HL-60 (cell line): ENCODE results near the gene PAK4.

Experiments used
- DNase-seq, 2 experiments: peaks; one replicate each; pipeline ENCODE4 v3.0.0-alpha.2; 2010 to 2020; ENCODE audit warnings: low read depth in 1 of 2, low spot score in 1 of 2
- H3K27ac ChIP-seq: fragments of 250-450 bp; sonication (Bioruptor Pico); replicated peaks from 2 replicates; pipeline ENCODE4 v1.5.1; 2020; ENCODE audit warnings: mild to moderate bottlenecking, moderate library complexity
- H3K27me3 ChIP-seq: fragments of 250-450 bp; sonication (Bioruptor Pico); 2 replicates; pipeline ENCODE4 v1.5.1; 2021; ENCODE audit warnings: mild to moderate bottlenecking, moderate library complexity; ENCODE audit not compliant: insufficient read depth, poor library complexity, severe bottlenecking
- H3K4me3 ChIP-seq: replicated peaks from 2 replicates; pipeline ENCODE4 v1.5.1; 2011; ENCODE audit warnings: mild to moderate bottlenecking, control low read depth, low read length; ENCODE audit not compliant: insufficient read depth
- CTCF ChIP-seq: IDR thresholded peaks from one replicate; pipeline ENCODE4 v1.5.1; 2011; ENCODE audit warnings: low read length, control low read depth, inconsistent platforms; ENCODE audit not compliant: insufficient read depth
- GABPA ChIP-seq: IDR thresholded peaks from 2 replicates; pipeline ENCODE4 v1.6.1; 2012; ENCODE audit warnings: low read depth
- POLR2AphosphoS5 ChIP-seq: IDR thresholded peaks from 2 replicates; pipeline ENCODE4 v1.6.1; 2012; ENCODE audit warnings: low read depth
- REST ChIP-seq: IDR thresholded peaks from 2 replicates; pipeline ENCODE4 v1.6.1; 2012; ENCODE audit warnings: low read depth; ENCODE audit not compliant: insufficient replicate concordance
- SPI1 ChIP-seq: IDR thresholded peaks from 2 replicates; pipeline ENCODE4 v1.6.1; 2012; ENCODE audit warnings: low read depth, mild to moderate bottlenecking, borderline replicate concordance

PAK4 gene

GRCh38 chr19:39148939-39149529 is 23.4 kb downstream of the PAK4 start:
- no peak overlapping the region for H3K4me3 ChIP-seq
- H3K27me3 ChIP-seq, result no peaks in the 10 kb centered on the region
- no peak for TF ChIP-seq SPI1
- TF ChIP-seq CTCF, result no peak
- TF ChIP-seq GABPA, result no peak
- no peak for TF ChIP-seq POLR2AphosphoS5
- TF ChIP-seq REST, result no peak
- H3K27ac ChIP-seq, result no peak overlapping the region
- no peak for DNase-seq

- TF ChIP-seq CTCF, result no peak
- TF ChIP-seq SPI1, result no peak
- Histone ChIP-seq H3K4me3 (no peak overlapping the region), H3K27ac (no peak overlapping the region), H3K27me3 (no peaks in the 10 kb centered on the region)
- DNase-seq, result no peak
These were observed 24.6 kb downstream of the PAK4 start for GRCh38 chr19:39150235-39150634.

- TF ChIP-seq GABPA (no peak), SPI1 (no peak), CTCF (no peak), POLR2AphosphoS5 (no peak), REST (no peak)
- no peak for DNase-seq
- Histone ChIP-seq H3K27ac (no peak overlapping the region), H3K4me3 (no peak overlapping the region), H3K27me3 (no peaks in the 10 kb centered on the region)
These were observed 25.4 kb downstream of the PAK4 start for GRCh38 chr19:39150807-39151600.
